Neural cell (in vitro differentiated cells): ENCODE data around the gene SLC38A1.

ENCODE experiments used
- CTCF ChIP-seq: fragments of 450-650 bp; IDR thresholded peaks from 2 replicates; pipeline ENCODE4 v1.5.1; 2014; ENCODE audit warnings: antibody characterized with exemption, mild to moderate bottlenecking, moderate library complexity; ENCODE audit not compliant: poor library complexity, severe bottlenecking
- EZH2 ChIP-seq: fragments of 200-600, 300-800 bp; shearing (Covaris generic), sonication (generic); IDR thresholded peaks from 2 replicates; pipeline ENCODE4 v1.6.1; 2014; ENCODE audit warnings: antibody characterized with exemption, low read length, borderline replicate concordance, mild to moderate bottlenecking; ENCODE audit not compliant: insufficient read depth, poor library complexity, severe bottlenecking
- RAD21 ChIP-seq: fragments of 450-650 bp; conservative IDR thresholded peaks from 2 replicates; pipeline ENCODE4 v1.6.1; 2014; ENCODE audit warnings: antibody characterized with exemption, mild to moderate bottlenecking, moderate library complexity
- REST ChIP-seq: IDR thresholded peaks from 2 replicates; pipeline ENCODE4 v1.6.1; 2012; ENCODE audit warnings: borderline replicate concordance

GRCh38 chr12:46174061-46174662 lies 94.7 kb downstream of the SLC38A1 start:
- TF ChIP-seq RAD21 = no peak
- no peak for TF ChIP-seq EZH2
- TF ChIP-seq REST = no peak
- TF ChIP-seq CTCF = no peak
